Endothelial cell of hepatic sinusoid (primary cell): ENCODE data around the gene FAM90A1.
"Not testable (repeated sequence)": the region's sequence is repeated elsewhere in the genome, so short reads cannot be mapped to it uniquely, and the experiment has no call there.

ENCODE experiments used
- in situ Hi-C: cut with HindIII; loops from 2 replicates; pipeline ENCODE4 v1.10.0; 2017; ENCODE audit warnings: low sequenced_read_pairs

The FAM90A1 gene

GRCh38 chr12:8172911-8173310, 54.5 kb downstream of the FAM90A1 start:
- in situ Hi-C loops = not testable (repeated sequence)
